ENCODE measurements around the gene SP8.

DNA sequence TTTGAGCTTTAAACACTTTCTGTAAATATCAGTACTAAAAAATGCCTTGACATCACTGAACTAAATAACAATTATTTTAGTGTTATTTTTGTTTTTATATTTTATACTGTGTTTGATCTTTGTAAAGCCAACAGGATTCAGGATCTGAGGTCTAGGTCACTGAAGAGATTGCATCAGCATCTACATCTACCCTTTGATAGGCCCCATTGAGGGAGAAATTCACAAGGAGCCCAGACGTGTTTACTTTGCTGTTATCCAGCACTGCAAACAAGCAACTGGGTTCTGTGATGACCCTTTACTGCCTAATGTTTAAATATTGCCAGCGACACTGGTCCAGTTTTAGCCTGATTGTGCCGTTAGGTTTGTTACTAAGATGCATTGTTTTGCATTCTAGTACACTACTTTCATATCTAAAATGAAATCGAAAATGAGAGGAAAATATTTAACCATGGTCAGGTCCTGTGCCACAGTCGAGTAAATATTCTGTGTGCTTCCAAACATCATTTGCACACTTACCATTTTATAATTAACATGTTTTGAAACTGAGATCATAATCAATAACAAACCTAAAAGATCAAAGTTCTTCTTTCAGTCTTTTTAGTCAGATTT lies 48.7 kb downstream of the SP8 start:
- TF ChIP-seq POLR2A (IDR thresholded peaks at IDR 0.05; ENCODE audit: low read length) (no peak), GATA1 (IDR thresholded peaks at IDR 0.05; ENCODE audit: low read depth, low read length) (no peak)

Measured in erythroblast (primary cell).